HG02610 (cell line): ENCODE results near the gene TNS3.

Experiments
- ATAC-seq: cut with Tn5 transposase; IDR thresholded peaks from one replicate; pipeline ENCODE4 v1.9.1; 2021; ENCODE audit warnings: mild to moderate bottlenecking, moderate library complexity; ENCODE audit not compliant: unreplicated experiment

Gene TNS3

DNA sequence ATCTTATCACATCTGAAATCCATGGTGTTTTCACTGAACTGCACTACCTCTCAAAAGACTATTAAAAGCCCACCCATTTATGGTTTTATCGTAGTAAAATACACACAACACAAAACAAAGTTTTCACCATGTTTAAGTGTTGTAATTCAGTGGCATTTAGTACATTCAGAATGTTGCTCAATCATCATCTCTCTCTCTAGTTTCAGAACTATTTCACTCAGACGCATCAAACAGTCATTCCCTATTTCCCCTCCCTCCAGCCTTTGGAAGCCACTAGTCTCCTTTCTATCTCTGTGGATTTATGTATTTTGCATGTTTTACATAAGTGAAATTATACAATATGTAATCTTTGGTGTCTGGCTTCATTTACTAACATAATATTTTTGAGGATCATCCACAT is 332.6 kb downstream of the TNS3 start:
- ATAC-seq, result no peak

DNA sequence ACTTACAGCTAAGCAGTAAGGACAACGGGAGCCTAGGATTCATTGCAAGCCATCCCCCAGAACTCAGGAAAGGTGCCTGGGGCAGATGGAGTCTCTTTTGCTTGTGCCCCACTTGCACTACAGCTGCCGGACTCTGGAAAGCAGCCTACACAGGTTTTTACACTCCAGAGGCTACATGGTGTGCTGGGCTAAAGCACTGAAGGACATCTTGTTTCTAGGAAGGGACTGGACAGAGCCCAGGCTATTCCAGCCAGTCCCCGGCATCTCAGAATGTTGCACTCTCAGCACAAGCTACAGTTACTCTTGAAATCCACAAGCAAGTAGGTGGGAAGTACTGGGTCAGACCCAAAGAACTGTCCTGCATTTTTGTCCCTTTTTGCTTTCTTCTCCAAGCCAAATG is 333.1 kb downstream of the TNS3 start:
- ATAC-seq, result no peak

DNA sequence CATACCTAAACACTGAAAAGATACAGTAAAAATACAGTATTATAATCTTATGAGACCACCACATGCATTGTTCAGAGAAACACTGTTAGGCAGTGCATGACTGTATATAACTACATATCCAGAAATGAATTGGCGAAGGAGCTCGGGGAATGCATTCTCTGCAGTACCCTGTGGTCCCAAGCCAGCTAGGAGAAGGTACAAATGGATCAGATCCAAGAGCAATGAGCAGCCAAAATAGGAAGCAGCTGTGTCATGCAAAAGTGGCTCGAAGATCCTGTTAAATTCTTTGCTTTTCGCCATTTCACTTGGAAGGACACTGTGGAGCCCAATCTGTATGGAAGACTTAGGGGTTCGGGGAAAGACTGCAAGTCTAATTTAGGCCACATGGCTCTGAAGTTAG is 334.8 kb downstream of the TNS3 start:
- ATAC-seq, result no peak

DNA sequence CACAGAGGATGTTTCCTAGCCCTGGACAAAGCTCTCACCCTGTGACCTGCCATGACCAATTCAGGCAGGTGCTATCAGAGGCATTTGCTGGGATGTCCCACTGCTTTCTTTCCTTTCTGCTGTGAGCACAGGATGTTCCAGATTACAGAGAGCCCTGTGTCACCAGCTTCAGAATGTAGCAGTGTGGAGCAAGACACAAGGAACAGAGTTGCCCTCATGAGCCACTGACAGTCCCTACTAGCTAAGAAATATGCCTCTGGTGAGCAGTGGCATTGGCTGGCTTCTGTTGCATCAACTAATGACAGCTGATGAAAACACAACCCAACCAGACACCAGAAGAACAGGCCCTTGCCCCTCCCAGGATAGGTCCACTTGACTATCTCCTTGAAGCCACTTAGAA is 337.2 kb downstream of the TNS3 start:
- ATAC-seq, result no peak

DNA sequence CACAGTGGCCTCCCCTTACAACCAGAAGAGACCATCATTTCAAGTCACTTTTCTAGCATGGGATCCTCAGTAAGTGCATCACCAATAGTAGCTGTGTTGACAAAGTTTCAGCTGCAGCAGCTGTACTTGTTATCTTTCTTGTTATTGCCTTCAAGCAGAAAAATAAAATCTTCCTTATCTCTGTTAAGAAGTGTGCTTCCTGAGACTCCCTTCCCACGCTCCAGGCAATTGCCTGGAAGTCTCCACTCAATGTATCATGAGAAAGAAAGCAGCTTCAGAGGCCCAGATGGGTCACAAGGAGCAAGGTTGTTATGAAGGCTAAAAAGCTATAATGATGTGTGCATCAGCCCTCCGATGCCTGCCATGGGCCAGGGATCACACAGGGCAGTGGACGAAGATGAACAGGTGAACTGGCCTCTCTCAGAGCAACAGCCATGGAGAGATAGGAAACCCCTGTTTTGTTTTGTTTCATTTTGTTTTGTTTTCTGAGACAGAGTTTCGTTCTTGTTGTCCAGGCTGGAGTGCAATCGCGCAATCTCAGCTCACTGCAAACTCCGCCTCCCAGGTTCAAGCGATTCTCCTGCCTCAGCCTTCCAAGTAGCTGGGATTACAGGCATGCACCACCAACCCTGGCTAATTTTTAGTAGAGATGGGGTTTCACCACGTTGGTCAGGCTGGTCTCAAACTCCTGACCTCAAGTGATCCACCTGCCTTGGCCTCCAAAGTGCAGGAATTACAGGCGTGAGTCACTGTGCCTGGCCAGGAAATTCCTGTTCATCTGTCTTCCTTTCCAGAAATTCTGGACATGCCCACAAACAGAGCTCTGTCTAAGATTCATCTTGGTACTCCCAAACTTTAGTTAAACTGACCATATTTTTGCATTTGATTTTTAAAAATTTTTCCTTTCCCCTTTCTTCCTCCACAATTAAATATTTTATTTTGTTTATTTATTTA is 340.5 kb downstream of the TNS3 start:
- no peak for ATAC-seq

DNA sequence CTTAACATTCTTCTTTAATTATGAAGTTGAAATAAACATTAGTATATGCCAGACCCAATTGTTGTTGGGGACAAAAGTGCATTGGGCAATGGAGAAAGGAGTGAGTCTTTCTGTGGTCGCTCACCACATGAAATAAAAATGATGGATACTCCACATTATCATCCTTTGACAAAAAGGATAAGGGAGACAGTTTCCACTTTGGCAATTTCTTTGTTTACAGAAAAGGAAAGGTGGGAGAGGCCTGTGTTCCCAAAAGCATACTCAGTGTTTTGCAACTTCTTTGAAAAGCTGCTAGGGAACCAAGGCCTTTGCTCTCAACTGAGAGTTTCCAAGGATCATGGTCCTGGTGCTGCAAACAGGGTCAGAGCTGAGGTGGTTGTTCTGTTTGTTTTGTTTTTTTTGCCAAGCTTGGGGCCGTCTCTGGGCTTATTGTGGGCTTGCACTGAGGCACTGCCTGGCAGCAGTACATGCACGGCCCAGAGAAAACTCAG is 341.9 kb downstream of the TNS3 start:
- ATAC-seq, result no peak

DNA sequence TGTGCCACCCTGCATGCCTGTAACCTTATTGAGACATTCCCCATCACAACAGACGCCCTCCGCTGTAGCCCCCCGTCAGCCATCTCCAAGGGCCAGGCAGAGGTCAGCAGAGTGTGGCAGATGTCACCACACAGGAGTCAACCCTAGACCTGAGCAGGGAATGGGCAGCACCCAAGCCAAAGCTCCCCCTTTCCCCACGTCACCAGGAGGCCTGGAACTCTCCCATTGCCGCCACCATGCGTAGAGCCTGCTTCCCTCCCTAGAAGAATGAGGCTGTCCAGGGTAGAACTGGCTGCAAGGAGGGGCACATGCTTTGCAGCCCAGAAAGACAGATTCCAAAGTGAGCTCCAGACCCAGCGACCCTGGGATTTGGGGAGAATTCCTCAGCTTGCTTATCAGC is 342.9 kb downstream of the TNS3 start:
- no peak for ATAC-seq

DNA sequence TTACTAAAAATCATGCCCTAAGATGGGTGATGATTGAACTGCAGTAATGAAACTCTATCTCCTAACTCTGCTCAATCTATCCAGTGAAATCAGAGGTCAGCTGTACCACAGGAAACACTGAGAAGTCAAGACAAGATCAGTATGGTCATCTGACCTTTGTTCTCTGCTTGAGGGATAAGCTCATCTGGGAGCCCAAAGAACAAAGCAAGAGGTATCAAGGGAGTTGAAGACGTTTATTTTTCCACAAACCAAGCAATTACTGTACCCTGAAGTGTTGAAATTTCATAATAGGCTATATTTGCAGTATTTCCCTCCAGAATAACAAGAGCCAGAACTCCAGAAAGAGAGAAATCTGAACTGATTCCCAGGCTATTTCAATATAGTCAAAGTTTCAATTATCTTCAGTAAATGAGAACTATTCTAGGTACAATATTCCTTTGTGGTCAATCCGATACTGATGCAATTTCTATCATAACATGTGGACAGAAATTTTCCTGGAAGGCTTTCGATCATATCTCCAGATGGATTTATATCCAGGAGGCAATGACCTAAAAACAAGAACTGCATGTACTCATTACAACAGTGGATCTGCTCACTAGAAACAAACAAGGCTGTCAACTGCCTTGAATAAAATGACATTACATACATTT is 345.3 kb downstream of the TNS3 start:
- ATAC-seq, result no peak

DNA sequence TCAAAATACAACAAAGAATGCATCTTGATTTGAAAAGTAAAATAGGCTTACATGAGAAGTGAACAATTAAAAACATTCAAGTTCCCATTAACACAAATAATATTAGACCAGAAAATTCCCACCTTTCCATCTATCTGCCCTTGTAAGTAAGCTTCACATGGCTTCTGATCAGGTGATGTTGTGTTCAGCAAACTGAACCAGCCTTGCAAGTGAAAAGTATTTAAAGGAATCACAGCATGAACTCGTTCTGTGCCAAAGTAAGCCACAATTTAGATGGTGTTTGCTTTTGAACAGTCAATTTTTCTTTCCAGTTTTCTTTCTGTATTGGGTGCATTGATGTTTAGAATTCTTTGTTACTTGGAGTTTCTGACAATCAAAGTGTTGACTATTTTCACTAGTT is 347.9 kb downstream of the TNS3 start:
- no peak for ATAC-seq

DNA sequence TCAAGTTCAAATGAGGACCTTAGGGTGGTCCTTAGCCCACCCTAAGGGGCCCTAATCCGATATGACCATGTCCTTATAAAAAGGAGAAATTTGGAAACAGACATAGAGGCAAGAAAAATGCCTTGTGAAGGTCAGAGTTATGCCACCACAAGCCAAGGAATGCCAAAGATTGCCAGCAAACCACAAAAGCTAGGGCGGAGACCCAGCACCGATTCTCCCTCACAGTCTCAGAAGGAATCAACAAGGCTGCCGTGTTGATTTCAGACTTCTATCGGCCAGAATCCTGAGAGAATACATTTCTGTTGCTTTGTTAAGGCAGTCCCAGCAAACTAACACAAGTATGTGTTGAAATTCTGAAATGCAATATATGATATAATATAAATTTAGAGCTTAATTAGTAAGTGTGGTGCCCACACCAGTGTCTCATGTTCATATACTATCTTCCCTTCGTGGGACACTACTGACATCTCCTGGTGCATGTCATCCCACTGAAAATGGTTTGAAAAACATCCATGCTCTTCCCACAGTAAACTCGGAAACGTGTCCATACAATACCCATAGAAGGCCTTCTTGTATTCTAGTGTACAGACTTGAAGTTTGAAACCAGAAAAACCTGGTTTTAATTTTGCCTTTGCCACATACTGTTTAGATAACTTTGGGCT is 349.0 kb downstream of the TNS3 start:
- no peak for ATAC-seq

DNA sequence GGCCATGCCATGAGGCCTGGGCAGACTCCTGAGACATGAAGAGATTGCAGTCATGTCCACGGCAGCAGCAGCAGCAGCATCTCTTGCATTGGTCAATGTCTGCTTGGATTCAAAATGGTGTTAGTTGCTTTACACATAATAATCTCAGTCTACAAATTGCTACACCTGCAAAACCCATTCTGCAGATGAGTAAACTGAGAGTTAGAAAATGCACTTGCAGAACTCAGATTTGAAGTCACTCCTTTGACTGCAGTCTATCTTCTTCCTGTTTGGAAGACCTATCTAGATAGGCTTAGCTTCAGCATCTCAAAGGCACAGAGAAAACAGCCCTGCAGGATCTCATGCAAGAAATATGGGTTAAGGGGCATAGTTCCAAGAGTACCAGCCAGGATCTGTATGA is 350.3 kb downstream of the TNS3 start:
- no peak for ATAC-seq

DNA sequence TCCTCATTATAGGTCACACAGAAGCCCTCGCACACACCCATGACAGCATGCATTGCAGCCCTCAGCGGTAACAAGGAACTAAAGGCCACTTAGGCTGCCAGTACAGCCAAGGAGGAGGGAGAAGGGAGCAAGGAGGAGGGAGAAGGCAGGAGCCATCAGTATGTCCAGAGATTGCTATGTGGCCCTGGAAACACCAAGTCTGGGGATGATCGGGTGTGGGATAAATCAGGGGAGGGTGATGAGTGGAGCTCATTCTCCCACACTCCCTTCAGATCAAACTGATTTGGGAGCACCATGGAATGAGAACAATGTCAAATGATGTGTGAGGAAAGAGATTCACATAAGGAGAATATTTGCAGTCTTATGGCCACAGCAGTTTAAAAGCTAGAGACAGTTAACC is 350.9 kb downstream of the TNS3 start:
- ATAC-seq, result no peak

DNA sequence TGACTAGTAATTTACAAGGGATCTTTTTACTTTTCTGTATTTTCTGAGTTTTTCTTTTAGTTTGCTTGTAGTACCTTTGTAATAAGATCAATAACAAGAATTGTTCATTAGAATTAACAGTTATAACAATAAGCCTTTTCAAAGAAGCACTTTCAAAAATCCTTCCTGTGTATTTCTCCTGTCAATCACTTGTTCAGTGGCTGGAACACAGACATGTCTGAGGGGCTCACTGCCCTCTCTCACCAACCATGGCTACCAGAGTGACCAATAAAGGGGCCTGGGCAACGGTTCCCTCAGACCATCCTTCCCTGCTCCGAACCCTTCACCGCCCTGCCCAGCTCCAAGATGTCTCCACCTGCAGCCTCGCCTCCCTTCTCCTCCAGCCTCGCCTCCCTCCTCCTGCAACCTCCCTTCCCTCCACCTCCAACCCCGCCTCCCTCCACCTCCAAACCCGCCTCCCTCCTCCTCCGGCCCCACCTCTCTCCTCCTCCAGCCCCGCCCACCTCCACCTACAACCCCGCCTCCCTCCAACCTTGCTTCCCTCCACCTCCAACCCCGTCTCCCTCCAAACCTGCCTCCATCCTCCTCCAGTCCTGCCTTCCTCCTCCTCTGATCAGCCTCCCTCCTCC is 353.4 kb downstream of the TNS3 start:
- ATAC-seq, result no peak

DNA sequence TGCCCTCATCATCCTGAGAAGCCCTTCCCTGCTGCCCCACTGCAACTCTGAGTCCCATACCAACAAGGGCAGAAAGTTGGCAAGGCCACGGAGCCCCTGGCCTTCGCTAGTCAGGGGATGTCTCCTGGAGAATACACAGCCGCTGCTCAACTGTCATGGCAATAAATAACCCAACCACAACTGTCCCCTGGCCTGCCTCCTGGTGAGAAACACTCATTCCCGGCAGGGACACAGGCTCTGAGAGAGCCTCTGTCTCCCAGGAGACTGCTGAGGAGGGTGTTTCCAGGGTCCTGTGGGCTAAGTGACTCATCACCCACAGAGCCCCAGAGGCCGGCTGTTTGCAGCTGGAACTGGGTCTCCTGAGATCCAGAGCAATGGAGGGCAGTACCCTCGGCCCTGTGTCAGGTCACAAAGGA is 354.1 kb downstream of the TNS3 start:
- peak; percentile 79 for ATAC-seq

DNA sequence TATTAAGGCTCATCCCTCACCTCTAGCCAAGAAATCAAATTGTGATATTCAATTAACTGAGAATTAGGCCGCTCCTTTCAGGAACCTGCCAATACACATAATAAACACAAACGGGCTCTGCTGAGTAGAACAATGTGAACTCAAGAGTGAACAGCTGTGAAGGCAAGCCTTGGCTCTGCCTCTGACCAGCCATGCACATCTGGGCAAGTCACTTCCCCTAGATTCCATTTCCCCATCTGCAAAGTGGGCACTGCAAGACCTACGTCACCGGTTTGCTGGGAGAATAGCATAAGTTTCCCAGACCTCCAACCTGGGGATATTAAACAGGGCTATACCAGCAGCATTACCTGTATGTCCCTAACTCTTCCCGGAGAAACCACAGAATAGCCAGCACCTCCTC is 355.2 kb downstream of the TNS3 start:
- ATAC-seq, result no peak

DNA sequence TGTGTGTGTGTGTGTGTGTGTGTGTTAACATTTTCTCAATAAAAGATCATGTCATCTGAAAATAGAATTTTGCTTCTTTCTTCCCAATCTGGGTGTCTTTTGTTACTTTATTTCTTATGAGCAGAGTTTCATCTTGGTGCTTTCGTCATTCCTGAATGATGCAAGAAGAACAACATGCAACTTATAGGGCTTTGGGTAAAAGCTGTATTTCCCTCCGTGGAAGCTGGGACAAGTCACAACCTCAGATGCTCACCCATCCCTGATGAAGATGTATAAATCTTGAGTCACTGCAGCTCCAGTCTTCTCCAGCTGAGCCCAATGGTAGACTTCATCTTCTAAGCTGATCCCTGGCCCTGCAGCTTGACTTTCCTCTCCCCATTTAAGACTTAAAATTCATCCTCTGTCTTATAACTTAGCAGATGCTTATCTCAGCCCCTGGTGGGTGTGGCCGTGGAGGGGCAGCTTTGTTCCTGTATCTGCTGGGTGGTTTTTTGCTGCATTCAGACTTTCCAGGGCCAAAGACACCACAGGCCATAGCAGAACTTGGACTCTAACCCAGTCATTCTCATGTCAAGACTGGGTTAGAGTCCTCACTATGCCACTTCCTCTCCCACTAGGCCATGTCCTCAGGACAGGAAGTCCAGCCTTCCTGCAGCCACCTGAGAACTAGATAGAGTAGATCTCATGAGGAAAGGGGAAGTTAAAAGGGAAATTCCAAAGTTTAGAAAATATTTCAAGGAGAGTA is 356.4 kb downstream of the TNS3 start:
- ATAC-seq, result peak; percentile 53
